ENCODE results near the gene EVI2A.

EVI2A gene

GRCh38 chr17:31357839-31358394 lies 36.5 kb upstream of the EVI2A start:
- peak; percentile 33 for DNase-seq
- H3K4ac ChIP-seq (ENCODE audit: low read depth in 1 of 2, low read length in 2 of 2): no peak overlapping the region
- H4K91ac ChIP-seq (ENCODE audit: low read length): no peak overlapping the region
- H3K9me3 ChIP-seq (ENCODE audit: control insufficient read depth, low read length): no peaks in the 10 kb centered on the region
- no peaks in the 10 kb centered on the region for H3K4me1 ChIP-seq (ENCODE audit: control insufficient read depth, insufficient read depth, low read depth, low read length)
- peaks cover 2% of the 10 kb centered on the region for H3K79me1 ChIP-seq (replicated peaks; ENCODE audit: low read length, poor library complexity, severe bottlenecking)
- no peak overlapping the region for H2BK5ac ChIP-seq (ENCODE audit: low read depth, low read length, poor library complexity, severe bottlenecking)
- H2AFZ ChIP-seq (ENCODE audit: low read depth, low read length): no peak overlapping the region
- no peak overlapping the region for H4K8ac ChIP-seq (ENCODE audit: low read length)
- no peaks in the 10 kb centered on the region for H3K27me3 ChIP-seq (ENCODE audit: control insufficient read depth in 1 of 2, insufficient read depth in 1 of 2, low read length in 2 of 2)
- no peak overlapping the region for H2BK120ac ChIP-seq (ENCODE audit: low read depth, low read length)
- H3K27ac ChIP-seq (ENCODE audit: low read length, poor library complexity, severe bottlenecking): no peak overlapping the region
- no peak overlapping the region for H3K4me3 ChIP-seq (ENCODE audit: insufficient read depth in 1 of 2, low read depth in 1 of 2, low read length in 2 of 2)
- no peak overlapping the region for H2BK12ac ChIP-seq (ENCODE audit: low read length in 2 of 2)
- H3K23ac ChIP-seq (ENCODE audit: low read length in 2 of 2): no peak overlapping the region
- no peak overlapping the region for H2AK5ac ChIP-seq (ENCODE audit: low read length, severe bottlenecking)
- H3K18ac ChIP-seq (ENCODE audit: low read depth in 1 of 2, low read length in 2 of 2): no peak overlapping the region
- H3K36me3 ChIP-seq (ENCODE audit: control insufficient read depth in 1 of 2, insufficient read depth in 2 of 2, low read depth in 1 of 2, low read length in 2 of 2): peaks cover 11 to 89% of the 10 kb centered on the region in 2 experiments
- H3K9ac ChIP-seq (ENCODE audit: low read length): no peak overlapping the region
- H3K4me2 ChIP-seq (ENCODE audit: low read length, poor library complexity, severe bottlenecking): no peak overlapping the region
- 86% methylated on average over 2 of the region's 3 CpGs for WGBS
- no peak overlapping the region for H3K14ac ChIP-seq (ENCODE audit: low read length in 2 of 2)
- no peak overlapping the region for H2BK15ac ChIP-seq (ENCODE audit: low read depth, poor library complexity, severe bottlenecking)

GRCh38 chr17:31357091-31357490 lies 35.7 kb upstream of the EVI2A start:
- no peak overlapping the region for H3K14ac ChIP-seq (ENCODE audit: low read length in 2 of 2)
- no peak overlapping the region for H2AK5ac ChIP-seq (ENCODE audit: low read length, severe bottlenecking)
- no peaks in the 10 kb centered on the region for H3K9me3 ChIP-seq (ENCODE audit: control insufficient read depth, low read length)
- no peak overlapping the region for H2AFZ ChIP-seq (ENCODE audit: low read depth, low read length)
- no peak overlapping the region for H2BK12ac ChIP-seq (ENCODE audit: low read length in 2 of 2)
- no peaks in the 10 kb centered on the region for H3K27me3 ChIP-seq (ENCODE audit: control insufficient read depth in 1 of 2, insufficient read depth in 1 of 2, low read length in 2 of 2)
- no peak overlapping the region for H2BK120ac ChIP-seq (ENCODE audit: low read depth, low read length)
- no peak overlapping the region for H3K27ac ChIP-seq (ENCODE audit: low read length, poor library complexity, severe bottlenecking)
- H3K79me1 ChIP-seq (replicated peaks; ENCODE audit: low read length, poor library complexity, severe bottlenecking): peaks cover 3% of the 10 kb centered on the region
- WGBS: 98% methylated on average over 2 of the region's 2 CpGs
- no peak for DNase-seq
- no peak overlapping the region for H3K4me2 ChIP-seq (ENCODE audit: low read length, poor library complexity, severe bottlenecking)
- no peak overlapping the region for H3K4ac ChIP-seq (ENCODE audit: low read depth in 1 of 2, low read length in 2 of 2)
- H3K4me3 ChIP-seq (ENCODE audit: insufficient read depth in 1 of 2, low read depth in 1 of 2, low read length in 2 of 2): no peak overlapping the region
- H2BK15ac ChIP-seq (ENCODE audit: low read depth, poor library complexity, severe bottlenecking): no peak overlapping the region
- H3K18ac ChIP-seq (ENCODE audit: low read depth in 1 of 2, low read length in 2 of 2): no peak overlapping the region
- H3K23ac ChIP-seq (ENCODE audit: low read length in 2 of 2): no peak overlapping the region
- H3K4me1 ChIP-seq (ENCODE audit: control insufficient read depth, insufficient read depth, low read depth, low read length): no peaks in the 10 kb centered on the region
- H4K91ac ChIP-seq (ENCODE audit: low read length): no peak overlapping the region
- no peak overlapping the region for H2BK5ac ChIP-seq (ENCODE audit: low read depth, low read length, poor library complexity, severe bottlenecking)
- H3K36me3 ChIP-seq (ENCODE audit: control insufficient read depth in 1 of 2, insufficient read depth in 2 of 2, low read depth in 1 of 2, low read length in 2 of 2): peaks cover 15 to 91% of the 10 kb centered on the region in 2 experiments
- H4K8ac ChIP-seq (ENCODE audit: low read length): no peak overlapping the region
- H3K9ac ChIP-seq (ENCODE audit: low read length): no peak overlapping the region

- Histone ChIP-seq H3K79me1 (replicated peaks; ENCODE audit: low read length, poor library complexity, severe bottlenecking) (peaks cover 3% of the 10 kb centered on the region), H2BK12ac (ENCODE audit: low read length in 2 of 2) (no peak overlapping the region), H3K4me1 (ENCODE audit: control insufficient read depth, insufficient read depth, low read depth, low read length) (no peaks in the 10 kb centered on the region), H2AFZ (ENCODE audit: low read depth, low read length) (no peak overlapping the region), H3K27ac (ENCODE audit: low read length, poor library complexity, severe bottlenecking) (no peak overlapping the region), H3K14ac (ENCODE audit: low read length in 2 of 2) (no peak overlapping the region), H3K4me2 (ENCODE audit: low read length, poor library complexity, severe bottlenecking) (no peak overlapping the region), H3K36me3 (ENCODE audit: control insufficient read depth in 1 of 2, insufficient read depth in 2 of 2, low read depth in 1 of 2, low read length in 2 of 2) (peaks cover 16 to 89% of the 10 kb centered on the region in 2 experiments), H4K91ac (ENCODE audit: low read length) (no peak overlapping the region), H3K27me3 (ENCODE audit: control insufficient read depth in 1 of 2, insufficient read depth in 1 of 2, low read length in 2 of 2) (no peaks in the 10 kb centered on the region), H2AK5ac (ENCODE audit: low read length, severe bottlenecking) (no peak overlapping the region), H4K8ac (ENCODE audit: low read length) (no peak overlapping the region), H3K4me3 (ENCODE audit: insufficient read depth in 1 of 2, low read depth in 1 of 2, low read length in 2 of 2) (no peak overlapping the region), H3K23ac (ENCODE audit: low read length in 2 of 2) (no peak overlapping the region), H3K4ac (ENCODE audit: low read depth in 1 of 2, low read length in 2 of 2) (no peak overlapping the region), H3K18ac (ENCODE audit: low read depth in 1 of 2, low read length in 2 of 2) (no peak overlapping the region), H2BK15ac (ENCODE audit: low read depth, poor library complexity, severe bottlenecking) (no peak overlapping the region), H3K9ac (ENCODE audit: low read length) (no peak overlapping the region), H2BK120ac (ENCODE audit: low read depth, low read length) (no peak overlapping the region), H2BK5ac (ENCODE audit: low read depth, low read length, poor library complexity, severe bottlenecking) (no peak overlapping the region), H3K9me3 (ENCODE audit: control insufficient read depth, low read length) (no peaks in the 10 kb centered on the region)
- DNase-seq: no peak
- WGBS: no CpG with 5 or more reads among the region's 1 CpG
These were observed 34.5 kb upstream of the EVI2A start for GRCh38 chr17:31355935-31356334.

GRCh38 chr17:31349454-31349853 lies 28.0 kb upstream of the EVI2A start:
- DNase-seq: no peak
- no peak overlapping the region for H3K9ac ChIP-seq (ENCODE audit: low read length)
- H3K23ac ChIP-seq (ENCODE audit: low read length in 2 of 2): no peak overlapping the region
- H4K8ac ChIP-seq (ENCODE audit: low read length): no peak overlapping the region
- H3K9me3 ChIP-seq (ENCODE audit: control insufficient read depth, low read length): no peaks in the 10 kb centered on the region
- no peaks in the 10 kb centered on the region for H3K27me3 ChIP-seq (ENCODE audit: control insufficient read depth in 1 of 2, insufficient read depth in 1 of 2, low read length in 2 of 2)
- H3K79me1 ChIP-seq (replicated peaks; ENCODE audit: low read length, poor library complexity, severe bottlenecking): peaks cover 3% of the 10 kb centered on the region
- H3K27ac ChIP-seq (ENCODE audit: low read length, poor library complexity, severe bottlenecking): no peak overlapping the region
- H3K4me2 ChIP-seq (ENCODE audit: low read length, poor library complexity, severe bottlenecking): no peak overlapping the region
- H4K91ac ChIP-seq (ENCODE audit: low read length): no peak overlapping the region
- H3K18ac ChIP-seq (ENCODE audit: low read depth in 1 of 2, low read length in 2 of 2): no peak overlapping the region
- H3K4ac ChIP-seq (ENCODE audit: low read depth in 1 of 2, low read length in 2 of 2): no peak overlapping the region
- no peak overlapping the region for H3K4me3 ChIP-seq (ENCODE audit: insufficient read depth in 1 of 2, low read depth in 1 of 2, low read length in 2 of 2)
- no peak overlapping the region for H3K14ac ChIP-seq (ENCODE audit: low read length in 2 of 2)
- H3K4me1 ChIP-seq (ENCODE audit: control insufficient read depth, insufficient read depth, low read depth, low read length): no peaks in the 10 kb centered on the region
- H2AK5ac ChIP-seq (ENCODE audit: low read length, severe bottlenecking): no peak overlapping the region
- H2BK120ac ChIP-seq (ENCODE audit: low read depth, low read length): no peak overlapping the region
- no peak overlapping the region for H2AFZ ChIP-seq (ENCODE audit: low read depth, low read length)
- peaks cover 17 to 56% of the 10 kb centered on the region in 2 experiments for H3K36me3 ChIP-seq (ENCODE audit: control insufficient read depth in 1 of 2, insufficient read depth in 2 of 2, low read depth in 1 of 2, low read length in 2 of 2)
- H2BK15ac ChIP-seq (ENCODE audit: low read depth, poor library complexity, severe bottlenecking): no peak overlapping the region
- H2BK5ac ChIP-seq (ENCODE audit: low read depth, low read length, poor library complexity, severe bottlenecking): no peak overlapping the region
- H2BK12ac ChIP-seq (ENCODE audit: low read length in 2 of 2): no peak overlapping the region

All from mesenchymal stem cell (in vitro differentiated cells and primary cell).